Ishikawa (cell line): ENCODE measurements around the gene CCDC110.

Source experiments
- CEBPB ChIP-seq: IDR thresholded peaks from 2 replicates; pipeline ENCODE4 v1.6.1; 2012
- CREB1 ChIP-seq: IDR thresholded peaks from 2 replicates; pipeline ENCODE4 v1.6.1; 2012; ENCODE audit warnings: low read depth
- EP300 ChIP-seq: IDR thresholded peaks from 2 replicates; pipeline ENCODE4 v1.6.1; 2012; ENCODE audit warnings: borderline replicate concordance
- FOXM1 ChIP-seq: IDR thresholded peaks from 2 replicates; pipeline ENCODE4 v1.6.1; 2012; ENCODE audit warnings: low read depth, borderline replicate concordance
- MAX ChIP-seq: IDR thresholded peaks from 2 replicates; pipeline ENCODE4 v1.6.1; 2012
- NFIC ChIP-seq: IDR thresholded peaks from 2 replicates; pipeline ENCODE4 v1.6.1; 2012
- RAD21 ChIP-seq: IDR thresholded peaks from 2 replicates; pipeline ENCODE4 v1.6.1; 2012; ENCODE audit warnings: low read depth
- REST ChIP-seq: IDR thresholded peaks from 2 replicates; pipeline ENCODE4 v1.6.1; 2012; ENCODE audit warnings: low read depth, mild to moderate bottlenecking
- TAF1 ChIP-seq: IDR thresholded peaks from 2 replicates; pipeline ENCODE4 v1.6.1; 2012; ENCODE audit warnings: low read depth, mild to moderate bottlenecking
- TEAD4 ChIP-seq: IDR thresholded peaks from 2 replicates; pipeline ENCODE4 v1.6.1; 2012
- YY1 ChIP-seq: IDR thresholded peaks from 2 replicates; pipeline ENCODE4 v1.6.1; 2012; ENCODE audit warnings: low read depth
- ZBTB7A ChIP-seq: IDR thresholded peaks from 2 replicates; pipeline ENCODE4 v1.6.1; 2012; ENCODE audit warnings: low read depth

GRCh38 chr4:185500576-185500975 is 29.0 kb upstream of the CCDC110 start:
- TF ChIP-seq REST (no peak), EP300 (no peak), FOXM1 (no peak), CREB1 (no peak), MAX (no peak), TEAD4 (no peak), NFIC (no peak), CEBPB (no peak), TAF1 (no peak), ZBTB7A (no peak), YY1 (no peak), RAD21 (no peak)
